SK-N-MC (cell line): ENCODE results near the gene PTPRM.

Source experiments
- EZH2 ChIP-seq: fragments of 200-600 bp; sonication (generic); IDR thresholded peaks from one replicate; pipeline ENCODE4 v1.6.1; 2017; ENCODE audit warnings: antibody characterized with exemption
- FOXP2 ChIP-seq: optimal IDR thresholded peaks from 2 replicates; pipeline ENCODE3; 2011; ENCODE audit warnings: mild to moderate bottlenecking, moderate library complexity; ENCODE audit not compliant: insufficient read depth; ENCODE audit errors: extremely low read length, control extremely low read depth
- POLR2AphosphoS5 ChIP-seq: IDR thresholded peaks from 2 replicates; pipeline ENCODE4 v1.6.1; 2012; ENCODE audit warnings: mild to moderate bottlenecking, low read depth, low read length, borderline replicate concordance

DNA sequence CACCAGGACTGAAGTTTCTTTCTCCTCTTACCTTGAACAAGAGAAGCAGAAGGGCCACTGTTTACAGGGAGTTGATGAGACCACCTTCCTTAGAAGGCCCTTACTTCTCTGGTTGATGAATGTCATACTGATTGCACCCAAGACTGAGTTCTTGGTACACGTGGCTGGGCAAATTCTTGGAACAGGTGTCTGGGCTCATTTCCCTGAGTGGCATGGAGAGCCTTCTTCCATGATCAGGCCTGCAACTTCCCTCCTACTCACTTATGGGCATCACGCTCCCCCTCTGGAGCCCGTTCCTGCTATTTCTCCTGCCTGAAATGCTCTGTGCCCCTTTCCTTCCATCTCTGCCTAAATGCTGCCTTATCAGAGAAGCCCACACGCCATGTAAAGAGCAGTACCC is 110.3 kb downstream of the PTPRM start:
- TF ChIP-seq POLR2AphosphoS5 (no peak), EZH2 (no peak), FOXP2 (no peak)
